ENCODE results near the gene OSMR. TPM values are rescaled to one million over a fixed set of nuclear protein-coding genes. Genes with fewer than 3 reads are reported as not detected.

OSMR gene
- total RNA-seq, 1 experiment from 2014 or later: 46.0 TPM

GRCh38 chr5:38931731-38932130 is 85.9 kb downstream of the OSMR start:
- intact Hi-C loops (cut with micrococcal nuclease): no loop called here
- TF ChIP-seq RAD21 (IDR thresholded peaks at IDR 0.05; ENCODE audit: low read depth) (no peak), EZH2phosphoT487 (IDR thresholded peaks at IDR 0.05; ENCODE audit: borderline replicate concordance) (no peak), EGR1 (IDR thresholded peaks at IDR 0.05; ENCODE audit: low read depth) (no peak), POLR2AphosphoS5 (IDR thresholded peaks at IDR 0.05; ENCODE audit: low read depth, low read length) (no peak), POLR2A (IDR thresholded peaks at IDR 0.05; ENCODE audit: borderline replicate concordance, extremely low read depth, insufficient read depth, insufficient read length) (no peak), ELF1 (IDR thresholded peaks at IDR 0.05; ENCODE audit: borderline replicate concordance, low read depth) (no peak), JUND (IDR thresholded peaks at IDR 0.05) (no peak), CBX3 (IDR thresholded peaks at IDR 0.05; ENCODE audit: low read depth) (no peak), TCF7L2 (IDR thresholded peaks at IDR 0.05; ENCODE audit: borderline replicate concordance, extremely low read depth, insufficient read depth, insufficient read length) (no peak), YY1 (IDR thresholded peaks at IDR 0.05; ENCODE audit: extremely low read depth, insufficient replicate concordance, low read depth, low read length) (no peak), SIN3A (IDR thresholded peaks at IDR 0.05; ENCODE audit: low read depth) (no peak), FOSL1 (IDR thresholded peaks at IDR 0.05; ENCODE audit: low read depth) (no peak), SRF (IDR thresholded peaks at IDR 0.05; ENCODE audit: low read depth) (no peak)
- Histone ChIP-seq H3K4me2 (ENCODE audit: low read length) (no peak overlapping the region), H3K36me3 (ENCODE audit: control insufficient read depth in 1 of 2, insufficient read depth in 2 of 2, low read length in 2 of 2) (peaks cover 13 to 14% of the 10 kb centered on the region in 2 experiments; a peak in 2 of 4 replicates), H3K27ac (ENCODE audit: low read depth, low read length) (no peak overlapping the region), H3K9ac (ENCODE audit: low read length) (no peak overlapping the region), H4K20me1 (ENCODE audit: insufficient read depth) (no peaks in the 10 kb centered on the region), H3K9me2 (ENCODE audit: insufficient read depth) (no peaks in the 10 kb centered on the region), H3K4me3 (replicated peaks in 1 of 2; ENCODE audit: low read depth in 1 of 2, low read length in 2 of 2) (no peak overlapping the region), H3K4me1 (ENCODE audit: control insufficient read depth in 1 of 2, insufficient read depth in 2 of 2, low read length in 2 of 2) (no peaks in the 10 kb centered on the region), H3K9me3 (ENCODE audit: control insufficient read depth in 1 of 2, insufficient read depth in 1 of 2, low read depth in 1 of 2, low read length in 2 of 2) (no peaks in the 10 kb centered on the region), H2AFZ (ENCODE audit: low read depth, low read length, poor library complexity, severe bottlenecking) (no peak overlapping the region), H3K27me3 (ENCODE audit: insufficient read depth, low read length) (no peaks in the 10 kb centered on the region), H3K79me2 (ENCODE audit: insufficient read depth, low read length) (no peaks in the 10 kb centered on the region)
- BruUV-seq (replicated peaks): no TSS peak
- ChIA-PET POLR2A (no interaction called here), RAD21 (ENCODE audit: low non-redundant PET in 1 of 2, low total read pairs in 2 of 2, uncharacterized antibody in 2 of 2, unreplicated experiment in 2 of 2) (no interaction called here), CTCF (no interaction called here)
- no peak for ATAC-seq
- DNase-seq (ENCODE audit: low read depth, low spot score): no peak

GRCh38 chr5:38932854-38933408 is 87.1 kb downstream of the OSMR start:
- Histone ChIP-seq H3K36me3 (ENCODE audit: control insufficient read depth in 1 of 2, insufficient read depth in 2 of 2, low read length in 2 of 2) (peaks cover 13 to 14% of the 10 kb centered on the region in 2 experiments; a peak in 2 of 4 replicates), H3K9ac (ENCODE audit: low read length) (no peak overlapping the region), H4K20me1 (ENCODE audit: insufficient read depth) (no peaks in the 10 kb centered on the region), H3K9me3 (ENCODE audit: control insufficient read depth in 1 of 2, insufficient read depth in 1 of 2, low read depth in 1 of 2, low read length in 2 of 2) (no peaks in the 10 kb centered on the region), H2AFZ (ENCODE audit: low read depth, low read length, poor library complexity, severe bottlenecking) (no peak overlapping the region), H3K4me3 (replicated peaks in 1 of 2; ENCODE audit: low read depth in 1 of 2, low read length in 2 of 2) (no peak overlapping the region), H3K4me1 (ENCODE audit: control insufficient read depth in 1 of 2, insufficient read depth in 2 of 2, low read length in 2 of 2) (no peaks in the 10 kb centered on the region), H3K27me3 (ENCODE audit: insufficient read depth, low read length) (no peaks in the 10 kb centered on the region), H3K4me2 (ENCODE audit: low read length) (no peak overlapping the region), H3K79me2 (ENCODE audit: insufficient read depth, low read length) (no peaks in the 10 kb centered on the region), H3K9me2 (ENCODE audit: insufficient read depth) (no peaks in the 10 kb centered on the region), H3K27ac (ENCODE audit: low read depth, low read length) (no peak overlapping the region)
- no peak for DNase-seq (ENCODE audit: low read depth, low spot score)
- no TSS peak for BruUV-seq (replicated peaks)
- no peak for ATAC-seq
- ChIA-PET POLR2A (no interaction called here), CTCF (no interaction called here), RAD21 (ENCODE audit: low non-redundant PET in 1 of 2, low total read pairs in 2 of 2, uncharacterized antibody in 2 of 2, unreplicated experiment in 2 of 2) (no interaction called here)
- TF ChIP-seq SRF (IDR thresholded peaks at IDR 0.05; ENCODE audit: low read depth): no peak
- TF ChIP-seq MAX (IDR thresholded peaks at IDR 0.05): no peak
- TF ChIP-seq ZNF274 (IDR thresholded peaks at IDR 0.05; ENCODE audit: low read depth, low read length): no peak
- no peak for TF ChIP-seq REST (IDR thresholded peaks at IDR 0.05; ENCODE audit: low read depth)
- intact Hi-C loops (cut with micrococcal nuclease): no loop called here

Data from HCT116 (cell line).